Adipocyte (in vitro differentiated cells): ENCODE results near the gene TXNDC5.

Experiments used
- DNase-seq: peaks from one replicate; pipeline ENCODE4 v3.0.0-alpha.2; 2015; ENCODE audit warnings: low read depth
- H3K27me3 ChIP-seq: replicated peaks from 2 replicates; pipeline ENCODE4 v1.7.0; 2013; ENCODE audit warnings: mild to moderate bottlenecking, low read length, moderate library complexity; ENCODE audit not compliant: control insufficient read depth, insufficient read depth
- H3K36me3 ChIP-seq: 2 replicates; pipeline ENCODE4 v1.7.0; 2013; ENCODE audit warnings: low read length, mild to moderate bottlenecking, moderate library complexity; ENCODE audit not compliant: control insufficient read depth, insufficient read depth, severe bottlenecking
- H3K4me1 ChIP-seq: 2 replicates; pipeline ENCODE4 v1.7.0; 2013; ENCODE audit warnings: mild to moderate bottlenecking, low read length, moderate library complexity; ENCODE audit not compliant: control insufficient read depth, insufficient read depth
- H3K4me3 ChIP-seq: 2 replicates; pipeline ENCODE4 v1.7.0; 2013; ENCODE audit warnings: mild to moderate bottlenecking, low read length, moderate library complexity
- H3K9ac ChIP-seq: 2 replicates; pipeline ENCODE4 v1.7.0; 2013; ENCODE audit warnings: mild to moderate bottlenecking, low read length, moderate library complexity
- H3K9me3 ChIP-seq: 2 replicates; pipeline ENCODE4 v1.7.0; 2013; ENCODE audit warnings: mild to moderate bottlenecking, low read length, moderate library complexity; ENCODE audit not compliant: control insufficient read depth

TXNDC5 gene

DNA sequence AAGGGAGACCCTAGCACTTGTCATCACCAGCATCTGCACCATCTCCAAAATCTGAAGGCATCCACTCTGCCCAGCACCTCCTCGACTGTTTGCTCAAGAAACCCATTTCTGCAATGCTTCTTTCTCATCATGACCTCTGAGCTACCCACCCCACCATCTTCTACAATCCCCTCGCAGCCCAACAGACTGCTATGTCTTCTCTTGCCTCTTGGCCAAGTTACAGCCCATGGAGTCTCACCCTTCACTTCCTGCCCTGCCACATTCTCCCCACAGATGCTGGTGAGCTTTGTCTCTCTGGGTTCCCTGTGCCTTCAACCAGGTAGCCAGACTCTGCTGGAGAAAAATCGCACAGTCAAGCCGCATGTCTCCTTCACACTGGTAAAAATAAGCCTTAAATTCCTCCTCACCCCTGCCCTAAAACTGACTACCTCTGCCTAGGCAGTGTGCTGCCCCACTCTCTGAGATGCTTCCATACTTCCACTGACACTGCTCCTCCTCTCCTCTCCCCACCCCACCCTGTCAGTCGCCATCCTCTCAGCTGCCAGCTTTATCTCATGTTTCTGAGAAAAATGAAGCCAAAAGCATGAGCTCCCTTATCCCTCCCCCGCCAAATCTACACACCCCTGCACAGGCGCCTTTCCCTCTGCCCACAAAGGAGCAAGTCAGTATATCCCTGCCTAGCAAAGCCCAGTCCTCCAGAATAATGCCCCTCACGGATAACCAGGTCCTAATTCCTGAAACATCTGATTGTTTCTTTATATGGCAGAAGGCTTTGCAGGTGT, 2.3 kb upstream of the TXNDC5 start:
- Histone ChIP-seq H3K4me3 (no peak overlapping the region), H3K9me3 (no peaks in the 10 kb centered on the region), H3K27me3 (no peaks in the 10 kb centered on the region), H3K36me3 (no peaks in the 10 kb centered on the region), H3K9ac (no peak overlapping the region), H3K4me1 (peaks cover 37% of the 10 kb centered on the region)
- no peak for DNase-seq

DNA sequence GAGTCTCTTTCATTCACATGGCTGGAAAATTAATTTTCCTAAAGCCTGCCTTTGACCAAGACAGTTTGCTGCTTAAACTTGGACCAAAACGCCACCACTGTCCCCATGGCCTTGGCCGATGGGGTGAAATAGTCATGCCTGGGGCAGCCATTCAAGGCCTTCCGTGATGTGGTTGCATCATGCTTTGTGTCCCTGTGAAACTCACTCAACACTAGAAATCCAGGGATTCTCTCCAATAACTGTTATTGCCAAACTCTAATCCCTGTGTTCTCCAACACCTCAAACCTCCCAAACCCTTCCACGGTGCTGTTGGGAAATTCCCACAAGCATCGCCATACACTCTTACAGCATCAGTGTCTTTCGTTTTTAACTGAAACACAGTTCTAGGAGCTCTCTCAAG, 1.4 kb upstream of the TXNDC5 start:
- DNase-seq, result no peak
- Histone ChIP-seq H3K36me3 (no peaks in the 10 kb centered on the region), H3K27me3 (no peaks in the 10 kb centered on the region), H3K9me3 (no peaks in the 10 kb centered on the region), H3K4me1 (peaks cover 37% of the 10 kb centered on the region), H3K4me3 (no peak overlapping the region), H3K9ac (no peak overlapping the region)

DNA sequence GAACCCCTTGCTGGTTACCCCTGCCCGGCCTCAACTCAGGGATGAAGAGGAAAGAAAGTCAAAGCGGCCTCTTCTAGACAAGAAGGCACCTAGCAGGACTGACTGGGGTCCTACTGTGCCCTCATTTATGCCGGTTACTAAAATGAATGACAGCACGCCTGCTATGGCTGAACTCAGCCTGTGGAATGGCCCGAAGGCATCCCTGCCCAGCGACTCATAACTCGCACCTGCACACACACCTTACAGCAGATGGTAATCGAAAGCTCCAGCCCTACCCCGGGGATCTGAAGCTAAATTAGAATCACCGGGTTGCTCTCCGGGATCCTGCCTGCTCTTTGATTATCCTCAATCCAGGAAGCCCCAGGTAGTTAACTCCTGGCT, 747 bp upstream of the TXNDC5 start:
- Histone ChIP-seq H3K27me3 (no peaks in the 10 kb centered on the region), H3K9me3 (no peaks in the 10 kb centered on the region), H3K4me3 (peak overlapping the region; percentile 84), H3K9ac (peak overlapping the region; percentile 89), H3K4me1 (peaks cover 37% of the 10 kb centered on the region), H3K36me3 (no peaks in the 10 kb centered on the region)
- no peak for DNase-seq

DNA sequence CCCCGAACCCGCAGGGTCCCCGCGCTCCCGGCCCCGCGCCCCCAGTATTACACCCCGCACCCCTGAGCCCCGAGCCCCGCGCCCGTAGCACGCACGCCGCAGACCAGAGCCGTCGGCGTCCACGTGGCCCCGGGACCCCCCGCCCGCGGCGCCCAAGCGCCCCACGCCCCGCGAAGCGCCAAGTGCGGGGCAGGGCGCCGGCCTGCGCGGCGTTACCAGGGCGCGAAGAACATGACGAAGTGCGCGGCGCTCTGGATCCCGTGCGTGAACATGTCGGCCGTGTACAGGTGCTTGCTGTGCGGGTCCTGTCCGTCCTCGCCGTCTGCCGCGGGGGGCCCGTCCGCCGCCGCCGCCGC, 312 bp downstream of the TXNDC5 start:
- Histone ChIP-seq H3K4me3 (peak overlapping the region; percentile 77), H3K9me3 (no peaks in the 10 kb centered on the region), H3K4me1 (peaks cover 35% of the 10 kb centered on the region), H3K27me3 (no peaks in the 10 kb centered on the region), H3K36me3 (no peaks in the 10 kb centered on the region), H3K9ac (peak overlapping the region; percentile 77)
- no peak for DNase-seq

GRCh38 chr6:7909323-7910276, 988 bp downstream of the TXNDC5 start:
- H3K4me3 ChIP-seq, result peak overlapping the region; percentile 85
- peaks cover 39% of the 10 kb centered on the region for H3K4me1 ChIP-seq
- H3K27me3 ChIP-seq, result no peaks in the 10 kb centered on the region
- DNase-seq, result peak; percentile 66
- H3K36me3 ChIP-seq, result peaks cover 3% of the 10 kb centered on the region
- H3K9ac ChIP-seq, result peak overlapping the region; percentile 85
- no peaks in the 10 kb centered on the region for H3K9me3 ChIP-seq

- DNase-seq, result no peak
These were observed 3.4 kb downstream of the TXNDC5 start for GRCh38 chr6:7907159-7907558.

DNA sequence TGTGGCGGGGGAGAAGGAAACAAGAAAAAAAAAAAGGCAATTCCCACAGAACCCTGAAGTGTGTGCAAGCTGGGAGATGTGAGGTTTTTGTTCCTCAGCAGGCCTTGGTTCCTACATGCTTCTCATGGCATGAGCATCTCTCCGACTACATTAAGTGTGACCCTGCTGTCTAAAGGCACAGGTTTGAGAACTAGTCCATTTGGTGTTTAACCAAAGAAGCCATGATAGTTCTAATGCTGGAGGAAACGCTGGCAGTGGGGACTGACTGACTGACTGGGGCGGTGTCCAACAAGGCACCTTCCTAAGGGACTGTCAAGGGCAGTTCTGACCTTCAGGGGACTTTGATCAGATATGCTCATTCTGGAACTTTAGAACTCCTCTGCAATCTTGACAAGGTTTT, 3.8 kb downstream of the TXNDC5 start:
- Histone ChIP-seq H3K9ac (no peak overlapping the region), H3K36me3 (peaks cover 31% of the 10 kb centered on the region), H3K4me3 (no peak overlapping the region), H3K27me3 (no peaks in the 10 kb centered on the region), H3K4me1 (peaks cover 35% of the 10 kb centered on the region), H3K9me3 (no peaks in the 10 kb centered on the region)
- DNase-seq, result no peak

More at GRCh38 chr6:7907159-7907558, 3.4 kb downstream of the TXNDC5 start:
- no peaks in the 10 kb centered on the region for H3K9me3 ChIP-seq
- H3K27me3 ChIP-seq, result no peaks in the 10 kb centered on the region
- no peak overlapping the region for H3K4me3 ChIP-seq
- peaks cover 39% of the 10 kb centered on the region for H3K4me1 ChIP-seq
- no peak overlapping the region for H3K9ac ChIP-seq
- H3K36me3 ChIP-seq, result peaks cover 27% of the 10 kb centered on the region

DNA sequence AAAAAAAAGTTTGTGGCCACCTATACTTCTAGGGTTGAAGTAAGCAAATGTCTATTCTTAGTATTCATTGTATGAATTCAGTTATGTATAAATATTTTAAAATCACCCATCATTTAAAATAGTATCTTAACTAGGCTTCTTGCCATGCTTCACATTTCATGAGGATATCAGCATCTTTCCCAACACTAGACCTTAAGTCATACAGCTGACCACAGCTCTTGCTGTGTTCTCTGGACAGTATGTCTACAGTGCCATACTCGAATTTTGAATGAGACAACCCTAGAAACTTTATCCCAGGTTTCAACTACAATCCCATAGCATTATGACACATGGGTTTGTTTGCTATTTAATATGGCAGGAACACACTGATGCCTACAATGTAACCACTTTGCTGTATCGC, 5.2 kb downstream of the TXNDC5 start:
- peaks cover 25% of the 10 kb centered on the region for H3K4me1 ChIP-seq
- no peaks in the 10 kb centered on the region for H3K9me3 ChIP-seq
- no peak for DNase-seq
- H3K36me3 ChIP-seq, result peaks cover 45% of the 10 kb centered on the region
- H3K4me3 ChIP-seq, result no peak overlapping the region
- no peak overlapping the region for H3K9ac ChIP-seq
- no peaks in the 10 kb centered on the region for H3K27me3 ChIP-seq

DNA sequence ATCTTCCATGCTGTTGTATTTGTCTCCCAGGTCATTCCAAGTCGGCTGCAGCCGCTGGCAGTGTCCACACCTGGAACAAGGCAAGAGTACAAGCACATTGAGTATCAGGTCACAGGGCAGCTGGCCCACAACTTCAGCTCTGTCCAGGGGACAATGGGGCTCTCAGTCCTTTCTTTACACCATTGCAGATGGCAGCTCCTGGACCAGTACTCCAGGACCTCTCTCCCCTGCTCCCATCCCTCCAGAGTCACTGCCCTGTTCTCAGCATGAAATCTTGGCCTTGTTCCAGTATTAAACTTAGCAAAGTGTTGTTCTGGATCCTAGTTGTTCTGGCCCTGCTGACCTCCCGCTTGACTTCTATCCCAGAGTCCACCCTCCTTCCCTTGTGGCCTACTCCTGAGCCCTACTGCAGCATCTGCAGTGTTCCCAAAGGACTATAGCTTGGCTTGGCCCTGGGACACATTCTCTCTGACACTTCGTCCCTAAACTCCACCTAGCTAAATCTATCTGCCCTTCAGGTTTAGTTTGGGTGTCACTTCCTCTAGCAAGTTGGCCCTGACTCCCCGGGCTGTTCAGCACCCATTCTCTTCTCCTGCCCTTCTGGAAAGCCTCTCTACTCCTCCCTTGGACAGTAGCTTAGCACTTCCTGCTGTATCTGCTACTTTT, 5.8 kb downstream of the TXNDC5 start:
- Histone ChIP-seq H3K4me1 (peaks cover 25% of the 10 kb centered on the region), H3K36me3 (peaks cover 51% of the 10 kb centered on the region), H3K27me3 (no peaks in the 10 kb centered on the region), H3K9ac (no peak overlapping the region), H3K9me3 (no peaks in the 10 kb centered on the region), H3K4me3 (no peak overlapping the region)
- no peak for DNase-seq

GRCh38 chr6:7903673-7904072, 6.9 kb downstream of the TXNDC5 start:
- H3K9ac ChIP-seq, result no peak overlapping the region
- DNase-seq, result no peak
- H3K27me3 ChIP-seq, result no peaks in the 10 kb centered on the region
- no peak overlapping the region for H3K4me3 ChIP-seq
- H3K36me3 ChIP-seq, result peaks cover 61% of the 10 kb centered on the region
- peaks cover 16% of the 10 kb centered on the region for H3K4me1 ChIP-seq
- H3K9me3 ChIP-seq, result no peaks in the 10 kb centered on the region

DNA sequence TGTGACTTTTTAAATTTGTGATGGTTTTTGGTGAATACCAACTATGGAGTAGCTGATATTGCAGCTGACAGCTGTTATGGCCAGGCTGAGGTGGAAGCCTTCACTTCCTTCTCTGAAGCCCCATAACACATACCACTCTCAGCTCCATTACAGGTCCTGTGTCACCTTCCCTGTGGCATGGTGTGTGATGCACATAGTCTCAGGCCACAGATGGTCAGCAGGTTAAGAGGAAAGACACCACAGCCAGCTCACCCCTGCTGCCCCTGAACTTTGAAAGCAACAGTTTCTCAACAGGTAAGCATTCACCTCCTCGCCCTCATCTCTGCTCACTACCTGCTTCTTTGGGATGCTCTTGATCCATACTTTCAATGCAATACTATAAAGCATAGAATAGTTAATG, 7.7 kb downstream of the TXNDC5 start:
- Histone ChIP-seq H3K4me3 (no peak overlapping the region), H3K36me3 (peaks cover 69% of the 10 kb centered on the region), H3K27me3 (no peaks in the 10 kb centered on the region), H3K9ac (no peak overlapping the region), H3K9me3 (no peaks in the 10 kb centered on the region), H3K4me1 (peaks cover 12% of the 10 kb centered on the region)
- DNase-seq, result no peak
